HL-60 (cell line): ENCODE results near the gene WNT6.

Experiments
- CTCF ChIP-seq: IDR thresholded peaks from one replicate; pipeline ENCODE4 v1.5.1; 2011; ENCODE audit warnings: low read length, control low read depth, inconsistent platforms; ENCODE audit not compliant: insufficient read depth
- GABPA ChIP-seq: IDR thresholded peaks from 2 replicates; pipeline ENCODE4 v1.6.1; 2012; ENCODE audit warnings: low read depth
- POLR2AphosphoS5 ChIP-seq: IDR thresholded peaks from 2 replicates; pipeline ENCODE4 v1.6.1; 2012; ENCODE audit warnings: low read depth

GRCh38 chr2:218908721-218909619 lies 49.4 kb downstream of the WNT6 start:
- TF ChIP-seq CTCF (no peak), GABPA (0 out of 2 replicates have a peak, but pooled peaks have one; percentile 43), POLR2AphosphoS5 (no peak)
